ENCODE measurements around the gene NTPCR. TPM values are rescaled to one million over a fixed set of nuclear protein-coding genes. Genes with fewer than 3 reads are reported as not detected.

The NTPCR gene
- total RNA-seq, 6 experiments from 2014 or later, result 15.9 to 28.2 (median 19.7) TPM

- no peak for ATAC-seq
- Histone ChIP-seq H3K4me1 (no peaks in the 10 kb centered on the region), H3K9me3 (no peaks in the 10 kb centered on the region)
Observed at GRCh38 chr1:232986527-232986922, 36.1 kb downstream of the NTPCR start.

DNA sequence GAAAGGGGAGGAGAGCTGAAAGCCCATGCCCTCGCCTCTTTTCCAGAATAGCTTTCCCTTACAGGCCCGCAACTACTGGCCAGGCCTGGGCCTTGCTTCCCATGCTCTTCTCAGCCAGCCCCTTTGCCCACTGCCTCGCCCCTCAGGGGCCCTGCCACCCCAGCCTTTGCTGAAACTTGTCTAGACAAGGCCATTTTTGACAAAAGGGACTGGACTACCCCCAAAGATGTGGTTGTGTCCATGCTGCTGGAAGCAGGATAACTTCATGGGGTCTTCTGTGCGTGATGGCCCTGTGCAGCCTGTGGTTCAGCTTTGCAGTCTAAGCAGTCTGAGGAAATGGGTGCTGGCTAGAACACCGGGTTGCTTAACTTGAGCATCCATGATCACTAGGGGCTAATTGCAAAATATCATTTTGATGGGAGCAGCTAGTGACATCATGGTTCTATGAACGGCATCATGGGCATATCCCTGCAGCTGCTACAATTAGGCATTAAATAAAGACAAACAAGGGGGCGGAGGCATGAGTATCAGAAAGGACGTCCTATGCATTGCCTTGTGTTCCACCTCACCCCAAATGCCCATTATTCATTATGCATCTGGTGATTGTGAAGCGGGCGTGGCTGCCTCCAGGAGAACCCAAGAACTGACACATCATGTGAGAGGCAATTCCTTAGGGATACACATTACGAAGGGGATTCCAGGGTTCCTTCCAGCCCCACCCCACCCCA lies 36.8 kb downstream of the NTPCR start:
- Histone ChIP-seq H3K9me3 (no peaks in the 10 kb centered on the region), H3K4me3 (no peak overlapping the region), H3K36me3 (no peaks in the 10 kb centered on the region), H3K27me3 (no peaks in the 10 kb centered on the region), H3K4me1 (no peaks in the 10 kb centered on the region), H3K27ac (no peak overlapping the region)
- DNase-seq (no peak), ATAC-seq (no peak)
- intact Hi-C loops (cut with DNase I), result no loop called here
- 80% methylated on average over 3 of the region's 11 CpGs for WGBS (ENCODE audit: insufficient coverage, low coverage, low lambda C conversion rate, missing lambda C conversion rate)
- TF ChIP-seq POLR2A (IDR thresholded peaks at IDR 0.05), result no peak
- TF ChIP-seq CTCF (IDR thresholded peaks at IDR 0.05), result no peak

More at GRCh38 chr1:232986527-232986922, 36.1 kb downstream of the NTPCR start:
- Histone ChIP-seq H3K4me3 (no peak overlapping the region), H3K27ac (no peak overlapping the region), H3K36me3 (no peaks in the 10 kb centered on the region), H3K27me3 (no peaks in the 10 kb centered on the region)
- intact Hi-C loops (cut with DNase I), result no loop called here
- no peak for TF ChIP-seq POLR2A (IDR thresholded peaks at IDR 0.05)
- TF ChIP-seq CTCF (IDR thresholded peaks at IDR 0.05), result no peak
- no CpG with 5 or more reads among the region's 5 CpGs for WGBS (ENCODE audit: insufficient coverage, low coverage, low lambda C conversion rate, missing lambda C conversion rate)
- DNase-seq, result no peak

- WGBS (ENCODE audit: insufficient coverage, low coverage, low lambda C conversion rate, missing lambda C conversion rate), result 49% methylated on average over 3 of the region's 13 CpGs
- H3K9me3 ChIP-seq, result no peaks in the 10 kb centered on the region
- DNase-seq, result no peak
Observed at GRCh38 chr1:232987774-232988140, 37.3 kb downstream of the NTPCR start.

GRCh38 chr1:232988572-232989040 lies 38.2 kb downstream of the NTPCR start:
- H3K9me3 ChIP-seq, result no peaks in the 10 kb centered on the region
- H3K27me3 ChIP-seq, result no peaks in the 10 kb centered on the region
- no peak overlapping the region for H3K4me3 ChIP-seq
- ATAC-seq, result no peak
- 68% methylated on average over 4 of the region's 8 CpGs for WGBS (ENCODE audit: insufficient coverage, low coverage, low lambda C conversion rate, missing lambda C conversion rate)
- H3K27ac ChIP-seq, result no peak overlapping the region
- TF ChIP-seq CTCF (IDR thresholded peaks at IDR 0.05) (no peak), POLR2A (IDR thresholded peaks at IDR 0.05) (no peak)
- no peaks in the 10 kb centered on the region for H3K4me1 ChIP-seq
- DNase-seq, result no peak
- intact Hi-C loops (cut with DNase I), result no loop called here
- H3K36me3 ChIP-seq, result no peaks in the 10 kb centered on the region

More at GRCh38 chr1:232987774-232988140, 37.3 kb downstream of the NTPCR start:
- intact Hi-C loops (cut with DNase I), result no loop called here
- Histone ChIP-seq H3K27me3 (no peaks in the 10 kb centered on the region), H3K36me3 (no peaks in the 10 kb centered on the region), H3K27ac (no peak overlapping the region), H3K4me3 (no peak overlapping the region), H3K4me1 (no peaks in the 10 kb centered on the region)
- ATAC-seq, result no peak
- no peak for TF ChIP-seq CTCF (IDR thresholded peaks at IDR 0.05)
- TF ChIP-seq POLR2A (IDR thresholded peaks at IDR 0.05), result no peak
